ENCODE data around the gene NOXO1. TPM values are rescaled to one million over a fixed set of nuclear protein-coding genes. Genes with fewer than 3 reads are reported as not detected.
A peak's percentile ranks its signal among the peaks of the same experiment; 100 is the strongest.
"Not testable (repeated sequence)": the region's sequence is repeated elsewhere in the genome, so short reads cannot be mapped to it uniquely, and the experiment has no call there.

Gene NOXO1
- total and polyA plus RNA-seq, 2 donors (not counting 3 experiments of a cell fraction or from before 2014, with no cell fraction given): 0.37 to 0.60 TPM

DNA sequence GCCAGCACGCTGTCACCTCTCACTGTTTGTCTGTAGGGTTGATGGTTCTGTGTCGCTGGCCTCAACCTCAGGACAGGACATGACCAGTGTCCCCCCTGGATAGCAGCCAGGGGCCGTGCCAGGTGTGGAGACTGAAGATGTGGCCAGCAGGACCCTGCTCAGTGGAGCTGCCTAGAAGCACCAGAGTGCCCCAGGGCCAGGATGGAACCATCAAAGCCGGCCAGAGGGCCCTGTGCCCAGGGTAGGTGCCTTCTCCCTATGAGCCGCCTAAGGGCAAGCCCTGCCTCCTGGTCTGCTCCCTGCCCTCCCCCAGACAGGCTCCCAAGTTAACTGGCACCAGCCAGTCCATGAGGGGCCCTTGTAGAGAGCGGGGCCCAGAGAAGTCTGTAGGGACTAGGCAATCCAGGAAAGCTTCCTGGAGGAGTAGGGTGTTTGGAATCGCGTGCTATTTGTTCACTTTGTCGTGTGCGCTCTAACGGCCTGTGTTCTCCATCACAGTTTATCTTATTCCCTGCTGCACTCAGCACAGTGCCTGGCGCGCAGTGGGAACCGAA is 22.5 kb downstream of the NOXO1 start:
- TF ChIP-seq JUN (IDR thresholded peaks at IDR 0.05; ENCODE audit: borderline replicate concordance, insufficient read depth, insufficient read length, low read depth) (no peak), FOS (IDR thresholded peaks at IDR 0.05; ENCODE audit: borderline replicate concordance, insufficient read depth, low read length) (no peak)
- POLR2A ChIA-PET: no interaction called here
- dilution Hi-C loops (cut with MboI; ENCODE audit: extremely low pct_ligation_motif_present, low sequenced_read_pairs) (no loop called here), intact Hi-C loops (cut with micrococcal nuclease) (loop anchor here (1.0 kb wide), 1 partner anchor 15 kb away; the partner anchor contains the start of gene MSRB1)
- Histone ChIP-seq H3K9ac (replicated peaks; ENCODE audit: extremely low read depth, insufficient read depth, low read length) (no peak overlapping the region), H3K9me3 (replicated peaks; ENCODE audit: control insufficient read depth, insufficient read depth, low read length) (no peaks in the 10 kb centered on the region), H2AFZ (ENCODE audit: low read depth, low read length) (peak overlapping the region; percentile 51), H3K27me3 (ENCODE audit: control insufficient read depth in 2 of 2, insufficient read depth in 2 of 2, low read length in 2 of 2) (no peaks in the 10 kb centered on the region), H3K79me2 (ENCODE audit: control insufficient read depth, insufficient read depth, low read length) (peaks cover 31% of the 10 kb centered on the region), H3K4me2 (ENCODE audit: insufficient read depth, low read length) (peak overlapping the region; percentile 7), H3K4me1 (ENCODE audit: control insufficient read depth, extremely low read depth, insufficient read depth, low read length) (peaks cover 18% of the 10 kb centered on the region), H4K20me1 (replicated peaks; ENCODE audit: control insufficient read depth, extremely low read depth, insufficient read depth, low read length) (no peaks in the 10 kb centered on the region), H3K36me3 (ENCODE audit: control insufficient read depth in 2 of 2, extremely low read depth in 1 of 2, insufficient read depth in 2 of 2, low read length in 2 of 2) (peaks cover 8 to 17% of the 10 kb centered on the region in 2 experiments), H3K9me1 (replicated peaks; ENCODE audit: control insufficient read depth, extremely low read depth, insufficient read depth, low read length) (no peaks in the 10 kb centered on the region), H3K4me3 (replicated peaks in 1 of 3; ENCODE audit: insufficient read depth in 1 of 3, low read depth in 1 of 3, low read length in 3 of 3) (no peak overlapping the region), H3K27ac (ENCODE audit: insufficient read depth, low read depth, low read length) (no peak overlapping the region)
- DNase-seq (ENCODE audit: low read depth, low spot score) (no peak), FAIRE-seq (no peak)
- CTCF ChIA-PET: no interaction called here
- BruUV-seq (replicated peaks): no TSS peak

GRCh38 chr16:1958143-1958491 is 23.2 kb downstream of the NOXO1 start:
- H3K4me2 ChIP-seq (ENCODE audit: insufficient read depth, low read length); BruUV-seq (replicated peaks); H2AFZ ChIP-seq (ENCODE audit: low read depth, low read length); H3K4me3 ChIP-seq (replicated peaks in 1 of 3; ENCODE audit: insufficient read depth in 1 of 3, low read depth in 1 of 3, low read length in 3 of 3); H3K9me1 ChIP-seq (replicated peaks; ENCODE audit: control insufficient read depth, extremely low read depth, insufficient read depth, low read length); H3K9me3 ChIP-seq (replicated peaks; ENCODE audit: control insufficient read depth, insufficient read depth, low read length); POLR2A ChIA-PET; FAIRE-seq; CTCF ChIA-PET; DNase-seq (ENCODE audit: low read depth, low spot score); H3K27ac ChIP-seq (ENCODE audit: insufficient read depth, low read depth, low read length); H4K20me1 ChIP-seq (replicated peaks; ENCODE audit: control insufficient read depth, extremely low read depth, insufficient read depth, low read length); dilution Hi-C loops (cut with MboI; ENCODE audit: extremely low pct_ligation_motif_present, low sequenced_read_pairs); intact Hi-C loops (cut with micrococcal nuclease); H3K9ac ChIP-seq (replicated peaks; ENCODE audit: extremely low read depth, insufficient read depth, low read length); H3K27me3 ChIP-seq (ENCODE audit: control insufficient read depth in 2 of 2, insufficient read depth in 2 of 2, low read length in 2 of 2): not testable (repeated sequence)
- H3K79me2 ChIP-seq (ENCODE audit: control insufficient read depth, insufficient read depth, low read length): peaks cover 24% of the 10 kb centered on the region
- H3K36me3 ChIP-seq (ENCODE audit: control insufficient read depth in 2 of 2, extremely low read depth in 1 of 2, insufficient read depth in 2 of 2, low read length in 2 of 2): peaks cover 8 to 13% of the 10 kb centered on the region in 2 experiments
- peaks cover 11% of the 10 kb centered on the region for H3K4me1 ChIP-seq (ENCODE audit: control insufficient read depth, extremely low read depth, insufficient read depth, low read length)

GRCh38 chr16:1957434-1958142 is 23.7 kb downstream of the NOXO1 start:
- CTCF ChIA-PET; dilution Hi-C loops (cut with MboI; ENCODE audit: extremely low pct_ligation_motif_present, low sequenced_read_pairs); BruUV-seq (replicated peaks); FAIRE-seq; H3K9me1 ChIP-seq (replicated peaks; ENCODE audit: control insufficient read depth, extremely low read depth, insufficient read depth, low read length); H3K4me1 ChIP-seq (ENCODE audit: control insufficient read depth, extremely low read depth, insufficient read depth, low read length); H3K27me3 ChIP-seq (ENCODE audit: control insufficient read depth in 2 of 2, insufficient read depth in 2 of 2, low read length in 2 of 2); H2AFZ ChIP-seq (ENCODE audit: low read depth, low read length); intact Hi-C loops (cut with micrococcal nuclease); H3K9ac ChIP-seq (replicated peaks; ENCODE audit: extremely low read depth, insufficient read depth, low read length); H3K4me3 ChIP-seq (replicated peaks in 1 of 3; ENCODE audit: insufficient read depth in 1 of 3, low read depth in 1 of 3, low read length in 3 of 3); H3K36me3 ChIP-seq (ENCODE audit: control insufficient read depth in 2 of 2, extremely low read depth in 1 of 2, insufficient read depth in 2 of 2, low read length in 2 of 2); H3K27ac ChIP-seq (ENCODE audit: insufficient read depth, low read depth, low read length); POLR2A ChIA-PET; H3K9me3 ChIP-seq (replicated peaks; ENCODE audit: control insufficient read depth, insufficient read depth, low read length); H4K20me1 ChIP-seq (replicated peaks; ENCODE audit: control insufficient read depth, extremely low read depth, insufficient read depth, low read length); DNase-seq (ENCODE audit: low read depth, low spot score); H3K4me2 ChIP-seq (ENCODE audit: insufficient read depth, low read length): not testable (repeated sequence)
- peaks cover 19% of the 10 kb centered on the region for H3K79me2 ChIP-seq (ENCODE audit: control insufficient read depth, insufficient read depth, low read length)

Data from endothelial cell of umbilical vein (primary cell).